ENCODE data around the gene TRPM4.
A peak's percentile ranks its signal among the peaks of the same experiment; 100 is the strongest.

TRPM4 gene

DNA sequence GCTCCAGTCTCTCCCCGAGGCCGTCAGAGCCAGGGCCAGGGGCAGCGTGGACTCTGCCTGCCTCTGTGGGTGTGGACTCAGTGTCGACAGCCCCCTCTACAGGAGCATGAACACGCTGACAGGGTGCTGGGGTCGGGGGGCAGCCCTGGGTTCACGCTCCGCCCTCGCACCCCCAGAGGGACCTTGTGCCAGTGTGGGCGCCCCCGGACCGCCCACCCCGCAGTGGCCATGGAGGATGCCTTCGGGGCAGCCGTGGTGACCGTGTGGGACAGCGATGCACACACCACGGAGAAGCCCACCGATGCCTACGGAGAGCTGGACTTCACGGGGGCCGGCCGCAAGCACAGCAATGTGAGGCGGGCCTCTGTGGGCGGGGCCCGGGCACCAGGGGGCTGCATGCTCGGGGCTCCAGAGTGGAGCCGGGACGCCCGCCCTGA, 8.3 kb downstream of the TRPM4 start:
- Histone ChIP-seq H3K4me3 (ENCODE audit: low read depth, low read length) (no peak overlapping the region), H3K9me3 (ENCODE audit: control insufficient read depth, insufficient read depth, low read depth, low read length) (no peaks in the 10 kb centered on the region), H3K4me1 (ENCODE audit: control insufficient read depth, insufficient read depth, low read length) (no peaks in the 10 kb centered on the region), H3K27ac (ENCODE audit: extremely low read depth, low read depth, low read length) (no peak overlapping the region), H3K36me3 (ENCODE audit: control insufficient read depth in 2 of 2, insufficient read depth in 1 of 2, low read length in 2 of 2) (peaks cover 0 to 5% of the 10 kb centered on the region in 2 experiments; a peak in 1 of 3 replicates)
- CTCF ChIA-PET, result interaction anchor here (0.7 to 0.9 kb wide), 3 partner anchors 43 to 396 kb away, joined by 3 to 4 read pairs (median 3); no protein-coding TSS in a partner anchor
- POLR2A ChIA-PET, result no interaction called here
- no peak for TF ChIP-seq ZNF266 (tag by site-specific recombination; IDR thresholded peaks at IDR 0.05; ENCODE audit: low read depth)
- TF ChIP-seq TRIM28 (IDR thresholded peaks at IDR 0.05; ENCODE audit: borderline replicate concordance, low read length), result no peak
- no peak for TF ChIP-seq BCL11B (tag by site-specific recombination; IDR thresholded peaks at IDR 0.05; ENCODE audit: low read depth)
- TF ChIP-seq ZFHX2 (tag by site-specific recombination; conservative IDR thresholded peaks at IDR 0.05), result peak; percentile 54; the same call in 1 of the 2 replicates
- no peak for TF ChIP-seq ZNF10 (tag by site-specific recombination; IDR thresholded peaks at IDR 0.05)
- TF ChIP-seq, protein P1, sequence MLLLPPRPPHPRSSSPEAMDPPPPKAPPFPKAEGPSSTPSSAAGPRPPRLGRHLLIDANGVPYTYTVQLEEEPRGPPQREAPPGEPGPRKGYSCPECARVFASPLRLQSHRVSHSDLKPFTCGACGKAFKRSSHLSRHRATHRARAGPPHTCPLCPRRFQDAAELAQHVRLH (tag by site-specific recombination; IDR thresholded peaks at IDR 0.05), result no peak
- TF ChIP-seq EGR2 (tag by site-specific recombination; IDR thresholded peaks at IDR 0.05; ENCODE audit: low read depth), result peak; percentile 43; the same call in 1 of the 2 replicates
- TF ChIP-seq, protein P2, sequence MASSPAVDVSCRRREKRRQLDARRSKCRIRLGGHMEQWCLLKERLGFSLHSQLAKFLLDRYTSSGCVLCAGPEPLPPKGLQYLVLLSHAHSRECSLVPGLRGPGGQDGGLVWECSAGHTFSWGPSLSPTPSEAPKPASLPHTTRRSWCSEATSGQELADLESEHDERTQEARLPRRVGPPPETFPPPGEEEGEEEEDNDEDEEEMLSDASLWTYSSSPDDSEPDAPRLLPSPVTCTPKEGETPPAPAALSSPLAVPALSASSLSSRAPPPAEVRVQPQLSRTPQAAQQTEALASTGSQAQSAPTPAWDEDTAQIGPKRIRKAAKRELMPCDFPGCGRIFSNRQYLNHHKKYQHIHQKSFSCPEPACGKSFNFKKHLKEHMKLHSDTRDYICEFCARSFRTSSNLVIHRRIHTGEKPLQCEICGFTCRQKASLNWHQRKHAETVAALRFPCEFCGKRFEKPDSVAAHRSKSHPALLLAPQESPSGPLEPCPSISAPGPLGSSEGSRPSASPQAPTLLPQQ (tag by site-specific recombination; IDR thresholded peaks at IDR 0.05), result no peak
- TF ChIP-seq ZNF37A (tag by site-specific recombination; IDR thresholded peaks at IDR 0.05), result no peak
- TF ChIP-seq ZNF529 (tag by site-specific recombination; IDR thresholded peaks at IDR 0.05; ENCODE audit: insufficient replicate concordance), result no peak
- no peak for TF ChIP-seq ZNF521 (tag by site-specific recombination; IDR thresholded peaks at IDR 0.05)
- TF ChIP-seq ZNF426 (tag by site-specific recombination; IDR thresholded peaks at IDR 0.05), result no peak
- TF ChIP-seq ZNF138 (tag by site-specific recombination; IDR thresholded peaks at IDR 0.05; ENCODE audit: borderline replicate concordance), result no peak

DNA sequence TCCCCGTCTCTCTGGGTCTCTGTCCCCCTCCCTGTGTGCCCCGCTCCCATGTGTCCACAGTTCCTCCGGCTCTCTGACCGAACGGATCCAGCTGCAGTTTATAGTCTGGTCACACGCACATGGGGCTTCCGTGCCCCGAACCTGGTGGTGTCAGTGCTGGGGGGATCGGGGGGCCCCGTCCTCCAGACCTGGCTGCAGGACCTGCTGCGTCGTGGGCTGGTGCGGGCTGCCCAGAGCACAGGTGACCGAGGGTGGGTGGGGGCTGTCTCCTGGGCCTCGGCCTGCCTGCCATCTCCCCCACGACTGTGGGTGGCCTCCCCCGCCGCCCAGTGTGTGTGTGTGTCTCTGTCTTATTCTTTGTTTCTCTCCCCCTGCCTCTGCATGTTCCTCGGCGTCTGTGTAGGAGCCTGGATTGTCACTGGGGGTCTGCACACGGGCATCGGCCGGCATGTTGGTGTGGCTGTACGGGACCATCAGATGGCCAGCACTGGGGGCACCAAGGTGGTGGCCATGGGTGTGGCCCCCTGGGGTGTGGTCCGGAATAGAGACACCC, 10.3 kb downstream of the TRPM4 start:
- POLR2A ChIA-PET, result no interaction called here
- no peak for TF ChIP-seq ZNF768 (tag by site-specific recombination; IDR thresholded peaks at IDR 0.05)
- TF ChIP-seq PRDM1 (tag by site-specific recombination; IDR thresholded peaks at IDR 0.05), result no peak
- no peak for TF ChIP-seq ZNF544 (tag by site-specific recombination; IDR thresholded peaks at IDR 0.05)
- TF ChIP-seq, protein P2 (tag by site-specific recombination; IDR thresholded peaks at IDR 0.05), result no peak
- peak; percentile 87 for TF ChIP-seq EGR2 (tag by site-specific recombination; IDR thresholded peaks at IDR 0.05; ENCODE audit: low read depth)
- TF ChIP-seq ZNF747 (tag by site-specific recombination; IDR thresholded peaks at IDR 0.05), result no peak
- no peak for TF ChIP-seq RBAK (tag by site-specific recombination; IDR thresholded peaks at IDR 0.05)
- TF ChIP-seq ZNF37A (tag by site-specific recombination; IDR thresholded peaks at IDR 0.05), result no peak
- TF ChIP-seq ZNF221 (tag by site-specific recombination; IDR thresholded peaks at IDR 0.05; ENCODE audit: borderline replicate concordance), result no peak
- TF ChIP-seq ZNF792 (tag by site-specific recombination; IDR thresholded peaks at IDR 0.05), result no peak
- TF ChIP-seq, protein P3, sequence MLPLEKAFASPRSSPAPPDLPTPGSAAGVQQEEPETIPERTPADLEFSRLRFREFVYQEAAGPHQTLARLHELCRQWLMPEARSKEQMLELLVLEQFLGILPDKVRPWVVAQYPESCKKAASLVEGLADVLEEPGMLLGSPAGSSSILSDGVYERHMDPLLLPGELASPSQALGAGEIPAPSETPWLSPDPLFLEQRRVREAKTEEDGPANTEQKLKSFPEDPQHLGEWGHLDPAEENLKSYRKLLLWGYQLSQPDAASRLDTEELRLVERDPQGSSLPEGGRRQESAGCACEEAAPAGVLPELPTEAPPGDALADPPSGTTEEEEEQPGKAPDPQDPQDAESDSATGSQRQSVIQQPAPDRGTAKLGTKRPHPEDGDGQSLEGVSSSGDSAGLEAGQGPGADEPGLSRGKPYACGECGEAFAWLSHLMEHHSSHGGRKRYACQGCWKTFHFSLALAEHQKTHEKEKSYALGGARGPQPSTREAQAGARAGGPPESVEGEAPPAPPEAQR (tag by site-specific recombination; IDR thresholded peaks at IDR 0.05), result no peak
- peak; percentile 42; the same call in 1 of the 2 replicates for TF ChIP-seq GLIS2 (tag by site-specific recombination; IDR thresholded peaks at IDR 0.05)
- TF ChIP-seq ZNF585B (tag by site-specific recombination; IDR thresholded peaks at IDR 0.05), result no peak
- TF ChIP-seq ZFHX2 (tag by site-specific recombination; conservative IDR thresholded peaks at IDR 0.05), result peak; percentile 82
- Histone ChIP-seq H3K4me1 (ENCODE audit: control insufficient read depth, insufficient read depth, low read length) (no peaks in the 10 kb centered on the region), H3K9me3 (ENCODE audit: control insufficient read depth, insufficient read depth, low read depth, low read length) (no peaks in the 10 kb centered on the region), H3K27ac (ENCODE audit: extremely low read depth, low read depth, low read length) (no peak overlapping the region), H3K4me3 (ENCODE audit: low read depth, low read length) (no peak overlapping the region), H3K36me3 (ENCODE audit: control insufficient read depth in 2 of 2, insufficient read depth in 1 of 2, low read length in 2 of 2) (peaks cover 0 to 24% of the 10 kb centered on the region in 2 experiments; a peak in 1 of 3 replicates)
- CTCF ChIA-PET, result interaction anchor here (0.7 kb wide), 1 partner anchor 154 kb away, joined by 9 read pairs; no protein-coding TSS in a partner anchor

Measured in HEK293 (cell line).